Astrocyte of the spinal cord (primary cell): Measurements from ENCODE around the gene SNTG2.

Source experiments
- DNase-seq: peaks from one replicate; pipeline ENCODE4 v3.0.0; 2011; ENCODE audit warnings: low read depth, low spot score
- H3K4me3 ChIP-seq: 2 replicates; pipeline ENCODE4 v1.5.1; 2011; ENCODE audit warnings: low read depth, mild to moderate bottlenecking, low read length, moderate library complexity
- CTCF ChIP-seq: IDR thresholded peaks from 2 replicates; pipeline ENCODE4 v1.5.1; 2012; ENCODE audit warnings: low read depth, mild to moderate bottlenecking, low read length, inconsistent platforms
- in situ Hi-C: cut with HindIII; loops from 2 replicates; pipeline ENCODE4 v1.10.0; 2017; ENCODE audit warnings: low sequenced_read_pairs

SNTG2 gene

GRCh38 chr2:1297372-1298159 is 346.9 kb downstream of the SNTG2 start:
- no peak for TF ChIP-seq CTCF
- DNase-seq: no peak
- in situ Hi-C loops: no loop called here
- H3K4me3 ChIP-seq: no peak overlapping the region

- no peak for DNase-seq
- no peak overlapping the region for H3K4me3 ChIP-seq
- in situ Hi-C loops: no loop called here
- no peak for TF ChIP-seq CTCF
Observed at GRCh38 chr2:1299043-1299442, 348.4 kb downstream of the SNTG2 start.

GRCh38 chr2:1300284-1300683 is 349.6 kb downstream of the SNTG2 start:
- DNase-seq: no peak
- in situ Hi-C loops: no loop called here
- no peak overlapping the region for H3K4me3 ChIP-seq
- no peak for TF ChIP-seq CTCF

- in situ Hi-C loops: no loop called here
- DNase-seq: no peak
- no peak for TF ChIP-seq CTCF
- no peak overlapping the region for H3K4me3 ChIP-seq
Observed at GRCh38 chr2:1301056-1301455, 350.4 kb downstream of the SNTG2 start.

DNA sequence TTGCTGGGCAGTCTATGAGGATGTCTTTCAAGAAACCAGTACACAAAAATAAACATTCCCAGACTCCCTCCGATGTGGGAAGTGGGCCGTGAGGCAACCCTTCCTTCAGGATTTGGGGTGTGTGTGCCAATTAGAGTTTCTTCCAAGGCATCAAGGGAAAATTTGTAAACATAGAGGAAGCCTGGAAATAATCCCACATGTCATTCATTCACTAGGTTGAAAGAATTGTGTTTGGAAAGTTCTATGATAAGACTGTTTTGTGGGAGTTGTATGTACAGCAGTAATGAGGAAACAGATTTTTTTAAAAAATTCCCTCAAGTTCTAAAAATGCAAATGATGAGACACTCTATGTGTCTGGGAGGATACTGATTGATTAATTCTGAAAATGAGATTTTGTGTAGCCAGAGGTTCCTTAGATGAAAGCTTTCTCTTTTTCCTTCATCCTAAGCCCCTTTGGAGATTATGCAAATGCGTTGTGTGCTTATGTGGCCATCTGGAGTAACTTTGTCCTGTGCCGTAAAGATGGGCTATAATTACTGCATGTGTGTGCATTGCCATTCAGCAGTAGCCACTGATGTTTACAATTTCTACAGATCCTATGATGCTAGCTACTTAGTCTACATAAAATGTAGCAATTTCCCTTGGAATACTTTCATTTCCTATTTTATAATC is 354.8 kb downstream of the SNTG2 start:
- no peak overlapping the region for H3K4me3 ChIP-seq
- in situ Hi-C loops: no loop called here
- TF ChIP-seq CTCF: no peak

DNA sequence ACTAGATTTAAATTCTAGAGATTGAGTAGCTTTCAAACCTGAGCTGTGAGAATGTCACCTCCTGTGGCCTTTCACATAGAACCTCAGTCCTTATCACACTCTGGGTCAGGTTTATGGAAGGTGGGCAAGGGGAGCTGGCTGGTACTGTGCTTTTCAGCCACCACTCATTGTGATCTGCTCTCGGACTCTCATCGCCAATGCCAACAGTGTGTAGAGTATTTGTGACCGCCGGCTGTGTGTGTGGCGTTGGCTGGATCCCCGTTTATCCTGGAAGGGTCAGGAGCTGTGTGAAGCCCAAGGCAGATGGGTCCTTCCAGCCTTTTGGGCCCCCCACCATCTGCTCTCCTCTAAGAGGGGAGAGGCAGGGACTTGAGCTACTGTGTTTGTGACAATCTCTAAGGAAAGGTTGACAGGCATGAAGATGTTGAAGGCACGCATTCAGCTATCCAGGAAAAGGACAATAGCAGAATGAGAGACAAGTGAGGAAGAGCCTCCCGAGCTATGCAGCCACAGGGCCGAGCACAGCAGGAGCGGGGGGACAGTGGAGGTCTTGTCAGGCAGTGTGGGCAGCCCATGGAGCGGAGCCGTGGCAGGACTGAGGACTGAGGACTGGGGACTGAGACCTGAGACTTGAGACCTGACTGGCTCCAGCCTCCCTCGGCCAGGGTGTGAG is 355.5 kb downstream of the SNTG2 start:
- no peak overlapping the region for H3K4me3 ChIP-seq
- in situ Hi-C loops: no loop called here
- TF ChIP-seq CTCF: no peak
- DNase-seq: no peak

More for the DNA sequence above, 354.8 kb downstream of the SNTG2 start:
- DNase-seq: no peak
